IPS-NIHi7 (cell line): ENCODE measurements around the gene CLIC6.
A peak's percentile ranks its signal among the peaks of the same experiment; 100 is the strongest.

Source experiments
- DNase-seq: peaks from one replicate; pipeline ENCODE4 v3.0.0; 2012; ENCODE audit warnings: mixed read lengths; ENCODE audit errors: extremely low spot score

The CLIC6 gene

GRCh38 chr21:34726627-34727337, 58.0 kb downstream of the CLIC6 start:
- no peak for DNase-seq

GRCh38 chr21:34728479-34728878, 59.7 kb downstream of the CLIC6 start:
- no peak for DNase-seq

GRCh38 chr21:34730194-34730593, 61.4 kb downstream of the CLIC6 start:
- DNase-seq = no peak

GRCh38 chr21:34730756-34731445, 62.1 kb downstream of the CLIC6 start:
- DNase-seq = no peak

GRCh38 chr21:34732388-34732821, 63.6 kb downstream of the CLIC6 start:
- DNase-seq = no peak

- no peak for DNase-seq
Observed at GRCh38 chr21:34733852-34734251, 65.1 kb downstream of the CLIC6 start.

- no peak for DNase-seq
Observed at GRCh38 chr21:34734696-34735095, 65.9 kb downstream of the CLIC6 start.

GRCh38 chr21:34736116-34736874, 67.5 kb downstream of the CLIC6 start:
- no peak for DNase-seq

GRCh38 chr21:34737115-34737514, 68.3 kb downstream of the CLIC6 start:
- DNase-seq = no peak

GRCh38 chr21:34740198-34740597, 71.4 kb downstream of the CLIC6 start:
- no peak for DNase-seq

GRCh38 chr21:34743285-34743684, 74.5 kb downstream of the CLIC6 start:
- DNase-seq = no peak

- no peak for DNase-seq
Observed at GRCh38 chr21:34743831-34744230, 75.0 kb downstream of the CLIC6 start.

GRCh38 chr21:34744801-34745200, 76.0 kb downstream of the CLIC6 start:
- no peak for DNase-seq

- DNase-seq = peak; percentile 91
Observed at GRCh38 chr21:34745557-34746255, 76.9 kb downstream of the CLIC6 start.

GRCh38 chr21:34748862-34749261, 80.1 kb downstream of the CLIC6 start:
- no peak for DNase-seq

- no peak for DNase-seq
Observed at GRCh38 chr21:34754690-34755647, 86.2 kb downstream of the CLIC6 start.

- no peak for DNase-seq
Observed at GRCh38 chr21:34761758-34762330, 93.0 kb downstream of the CLIC6 start.

GRCh38 chr21:34762786-34763185, 94.0 kb downstream of the CLIC6 start:
- DNase-seq = no peak

GRCh38 chr21:34764715-34765284, 96.0 kb downstream of the CLIC6 start:
- no peak for DNase-seq

GRCh38 chr21:34765619-34766018, 96.8 kb downstream of the CLIC6 start:
- no peak for DNase-seq
